ENCODE data around the gene AGPAT1. TPM values are rescaled to one million over a fixed set of nuclear protein-coding genes. Genes with fewer than 3 reads are reported as not detected.

Gene AGPAT1
- total and polyA plus RNA-seq, 2 of the 13 experiments (the other 11 are each of a cell fraction or from before 2014, with no cell fraction given), result 51.3 to 139 TPM

- TF ChIP-seq ZXDC (CRISPR knock-in tag; IDR thresholded peaks at IDR 0.05), result no peak; the same call in 1 of the 2 replicates
- peak; percentile 39 for TF ChIP-seq TEAD3 (CRISPR knock-in tag; optimal IDR thresholded peaks at IDR 0.05; ENCODE audit: borderline replicate concordance)
- TF ChIP-seq KLF12 (CRISPR knock-in tag; IDR thresholded peaks at IDR 0.05; ENCODE audit: borderline replicate concordance), result no peak
- TF ChIP-seq HMGXB4 (CRISPR knock-in tag; IDR thresholded peaks at IDR 0.05; ENCODE audit: borderline replicate concordance in 1 of 2, low read depth in 1 of 2), result peak; percentile 43 to 72; a peak in 3 of 4 replicates
- TF ChIP-seq ZNF614 (CRISPR knock-in tag; IDR thresholded peaks at IDR 0.05; ENCODE audit: borderline replicate concordance), result peak; percentile 70; the same call in 1 of the 2 replicates
- 0 out of 2 replicates have a peak, but pooled peaks have one; percentile 52 for TF ChIP-seq CCDC6 (CRISPR knock-in tag; IDR thresholded peaks at IDR 0.05)
- TF ChIP-seq ZNF329 (CRISPR knock-in tag; IDR thresholded peaks at IDR 0.05; ENCODE audit: low read depth), result no peak
- no peak for TF ChIP-seq SRF (IDR thresholded peaks at IDR 0.05; ENCODE audit: low read depth, low read length)
- TF ChIP-seq AKAP8 (CRISPR knock-in tag; IDR thresholded peaks at IDR 0.05), result no peak
- TF ChIP-seq ZFP1 (CRISPR knock-in tag; IDR thresholded peaks at IDR 0.05), result no peak
- no peak for TF ChIP-seq BRD4 (CRISPR knock-in tag; IDR thresholded peaks at IDR 0.05)
- TF ChIP-seq MNT (IDR thresholded peaks at IDR 0.05), result peak; percentile 46; the same call in 1 of the 2 replicates
- no peak for TF ChIP-seq CBFB (CRISPR knock-in tag; IDR thresholded peaks at IDR 0.05)
- TF ChIP-seq ZNF800 (CRISPR knock-in tag; IDR thresholded peaks at IDR 0.05), result no peak
- no peak for TF ChIP-seq SNAPC4 (CRISPR knock-in tag; IDR thresholded peaks at IDR 0.05)
Observed at GRCh38 chr6:32127717-32128592, 47.9 kb downstream of the AGPAT1 start, which contains the start of gene ATF6B (continued).
